WI38 (cell line): Measurements from ENCODE around the gene CERKL.

Source experiments
- H3K4me3 ChIP-seq: 2 replicates; pipeline ENCODE4 v1.5.1; 2011; ENCODE audit warnings: low read depth, mild to moderate bottlenecking, control low read depth, low read length
- CTCF ChIP-seq: IDR thresholded peaks from 2 replicates; pipeline ENCODE4 v1.5.1; 2012; ENCODE audit warnings: low read depth, mild to moderate bottlenecking, control low read depth, low read length

Gene CERKL

GRCh38 chr2:181554061-181554830, 102.7 kb downstream of the CERKL start:
- H3K4me3 ChIP-seq, result no peak overlapping the region
- TF ChIP-seq CTCF, result no peak

- H3K4me3 ChIP-seq, result no peak overlapping the region
- TF ChIP-seq CTCF, result no peak
These were observed 103.7 kb downstream of the CERKL start for GRCh38 chr2:181553244-181553643.

GRCh38 chr2:181552808-181553207, 104.1 kb downstream of the CERKL start:
- no peak for TF ChIP-seq CTCF
- no peak overlapping the region for H3K4me3 ChIP-seq

GRCh38 chr2:181546086-181546485, 110.8 kb downstream of the CERKL start:
- no peak for TF ChIP-seq CTCF
- no peak overlapping the region for H3K4me3 ChIP-seq

GRCh38 chr2:181542170-181542569, 114.7 kb downstream of the CERKL start:
- H3K4me3 ChIP-seq, result no peak overlapping the region
- TF ChIP-seq CTCF, result no peak

GRCh38 chr2:181540421-181540820, 116.5 kb downstream of the CERKL start:
- TF ChIP-seq CTCF, result no peak

GRCh38 chr2:181536730-181537129, 120.2 kb downstream of the CERKL start:
- TF ChIP-seq CTCF, result no peak
- H3K4me3 ChIP-seq, result no peak overlapping the region

More at GRCh38 chr2:181540421-181540820, 116.5 kb downstream of the CERKL start:
- H3K4me3 ChIP-seq, result no peak overlapping the region
